ENCODE data around the gene ATP6V1B1.
"Not testable (repeated sequence)": the region's sequence is repeated elsewhere in the genome, so short reads cannot be mapped to it uniquely, and the experiment has no call there.

Gene ATP6V1B1

DNA sequence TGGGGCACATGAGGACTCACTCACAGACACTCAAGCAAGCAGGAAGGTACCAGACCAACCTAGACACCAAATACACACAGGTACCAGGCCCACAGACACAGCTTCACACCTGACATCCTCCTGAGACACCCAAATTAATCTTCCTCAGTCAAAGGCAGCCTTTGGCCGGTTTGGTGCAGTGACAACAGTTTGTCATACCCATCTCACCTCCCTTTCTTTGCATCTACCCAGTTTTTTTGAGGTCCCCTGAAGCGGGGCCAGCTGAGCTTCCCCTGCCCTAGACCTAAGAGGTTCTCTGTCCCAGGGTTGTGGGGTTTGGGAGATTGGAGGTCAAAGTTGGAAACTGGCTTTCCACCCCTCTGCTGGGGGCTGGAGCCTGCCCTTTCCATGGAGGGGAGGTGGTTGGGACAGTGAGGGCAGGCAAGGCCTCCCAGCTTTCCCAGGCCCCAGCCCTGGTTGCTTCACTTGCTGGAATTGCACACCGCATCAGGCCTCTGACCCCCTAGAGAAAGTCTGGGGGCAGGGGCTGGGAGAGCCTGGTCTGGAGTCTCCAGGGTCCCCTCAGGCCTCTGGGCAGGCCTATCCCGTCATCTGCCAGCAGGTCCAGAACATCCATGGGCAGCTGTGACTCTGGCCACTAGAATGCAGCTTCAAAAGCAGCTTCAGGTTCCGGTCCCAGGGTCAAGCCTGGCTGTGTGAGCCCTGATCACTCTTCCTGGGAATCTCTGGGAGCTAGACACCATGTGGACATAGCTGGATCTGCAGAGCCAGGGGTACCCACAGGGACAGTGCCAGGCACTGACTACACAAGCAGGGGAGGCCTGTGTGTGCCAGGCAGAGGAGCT is 71.5 kb downstream of the ATP6V1B1 start:
- peak; percentile 7 for DNase-seq (ENCODE audit: extremely low spot score)
- CTCF ChIA-PET: interaction anchor here (0.6 to 10.1 kb wide), 5 partner anchors 16 to 59 kb away, joined by 3 to 138 read pairs (median 4); partner anchors contain the start of gene ANKRD53
- TF ChIP-seq, protein P1, sequence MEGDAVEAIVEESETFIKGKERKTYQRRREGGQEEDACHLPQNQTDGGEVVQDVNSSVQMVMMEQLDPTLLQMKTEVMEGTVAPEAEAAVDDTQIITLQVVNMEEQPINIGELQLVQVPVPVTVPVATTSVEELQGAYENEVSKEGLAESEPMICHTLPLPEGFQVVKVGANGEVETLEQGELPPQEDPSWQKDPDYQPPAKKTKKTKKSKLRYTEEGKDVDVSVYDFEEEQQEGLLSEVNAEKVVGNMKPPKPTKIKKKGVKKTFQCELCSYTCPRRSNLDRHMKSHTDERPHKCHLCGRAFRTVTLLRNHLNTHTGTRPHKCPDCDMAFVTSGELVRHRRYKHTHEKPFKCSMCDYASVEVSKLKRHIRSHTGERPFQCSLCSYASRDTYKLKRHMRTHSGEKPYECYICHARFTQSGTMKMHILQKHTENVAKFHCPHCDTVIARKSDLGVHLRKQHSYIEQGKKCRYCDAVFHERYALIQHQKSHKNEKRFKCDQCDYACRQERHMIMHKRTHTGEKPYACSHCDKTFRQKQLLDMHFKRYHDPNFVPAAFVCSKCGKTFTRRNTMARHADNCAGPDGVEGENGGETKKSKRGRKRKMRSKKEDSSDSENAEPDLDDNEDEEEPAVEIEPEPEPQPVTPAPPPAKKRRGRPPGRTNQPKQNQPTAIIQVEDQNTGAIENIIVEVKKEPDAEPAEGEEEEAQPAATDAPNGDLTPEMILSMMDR (IDR thresholded peaks at IDR 0.05; ENCODE audit: control extremely low read depth, extremely low read depth, low read depth, missing control alignments): no peak
- POLR2A ChIA-PET: no interaction called here

DNA sequence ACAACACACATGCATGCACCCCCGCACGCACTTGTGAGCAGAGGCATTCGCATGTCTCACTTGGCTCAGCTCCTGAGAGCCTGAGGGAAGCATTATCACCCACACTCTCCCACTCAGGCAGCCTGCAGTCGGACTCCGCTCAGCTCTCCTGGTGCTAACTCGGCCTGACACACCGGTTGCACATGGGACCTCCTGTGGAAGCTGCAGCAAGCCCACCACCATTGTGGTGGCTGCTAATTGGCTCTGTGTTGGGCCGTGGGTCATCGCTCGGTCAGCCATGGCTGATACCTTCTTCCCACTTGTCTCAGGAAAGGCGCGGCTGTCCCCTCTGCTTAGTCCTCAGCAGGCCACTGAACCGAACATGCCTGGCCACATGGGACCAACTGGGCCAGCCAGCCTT is 72.6 kb downstream of the ATP6V1B1 start:
- POLR2A ChIA-PET: no interaction called here
- TF ChIP-seq, protein P1 (IDR thresholded peaks at IDR 0.05; ENCODE audit: control extremely low read depth, extremely low read depth, low read depth, missing control alignments): no peak
- DNase-seq (ENCODE audit: extremely low spot score): no peak
- CTCF ChIA-PET: interaction anchor here (0.9 to 10.1 kb wide), 4 partner anchors 12 to 62 kb away, joined by 3 to 138 read pairs (median 4); partner anchors contain the start of gene ANKRD53

DNA sequence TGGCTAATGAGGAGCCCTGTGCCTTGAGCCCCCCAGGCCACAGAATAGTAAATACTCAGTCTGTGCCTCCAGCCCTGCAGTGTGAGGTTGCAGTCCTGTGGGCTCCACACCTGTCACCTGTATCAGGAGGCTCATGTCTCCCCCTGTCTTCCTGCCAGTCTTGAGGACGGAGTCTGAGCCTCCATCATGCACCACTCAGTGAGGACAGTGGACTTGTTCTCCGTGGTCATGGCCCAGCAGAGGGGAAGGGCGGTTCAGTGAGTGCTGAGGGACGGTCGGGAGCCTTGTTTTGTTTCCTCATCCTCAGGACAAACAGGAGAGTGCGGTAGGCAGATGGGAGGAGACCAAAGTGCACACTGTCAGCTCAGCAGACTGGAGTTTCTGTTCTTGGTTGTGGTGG is 76.1 kb downstream of the ATP6V1B1 start:
- POLR2A ChIA-PET; DNase-seq (ENCODE audit: extremely low spot score): not testable (repeated sequence)
- CTCF ChIA-PET: interaction anchor here (1.2 kb wide), 1 partner anchor 10 kb away, joined by 8 read pairs; no protein-coding TSS in a partner anchor

All from GM10248 (cell line).